GM21576 (cell line): ENCODE data around the gene DEXI.
A peak's percentile ranks its signal among the peaks of the same experiment; 100 is the strongest.
"Not testable (repeated sequence)": the region's sequence is repeated elsewhere in the genome, so short reads cannot be mapped to it uniquely, and the experiment has no call there.

Source experiments
- ATAC-seq: cut with Tn5 transposase; IDR thresholded peaks from one replicate; pipeline ENCODE4 v1.9.1; 2021; ENCODE audit warnings: mild to moderate bottlenecking, moderate library complexity; ENCODE audit not compliant: unreplicated experiment

DEXI gene

DNA sequence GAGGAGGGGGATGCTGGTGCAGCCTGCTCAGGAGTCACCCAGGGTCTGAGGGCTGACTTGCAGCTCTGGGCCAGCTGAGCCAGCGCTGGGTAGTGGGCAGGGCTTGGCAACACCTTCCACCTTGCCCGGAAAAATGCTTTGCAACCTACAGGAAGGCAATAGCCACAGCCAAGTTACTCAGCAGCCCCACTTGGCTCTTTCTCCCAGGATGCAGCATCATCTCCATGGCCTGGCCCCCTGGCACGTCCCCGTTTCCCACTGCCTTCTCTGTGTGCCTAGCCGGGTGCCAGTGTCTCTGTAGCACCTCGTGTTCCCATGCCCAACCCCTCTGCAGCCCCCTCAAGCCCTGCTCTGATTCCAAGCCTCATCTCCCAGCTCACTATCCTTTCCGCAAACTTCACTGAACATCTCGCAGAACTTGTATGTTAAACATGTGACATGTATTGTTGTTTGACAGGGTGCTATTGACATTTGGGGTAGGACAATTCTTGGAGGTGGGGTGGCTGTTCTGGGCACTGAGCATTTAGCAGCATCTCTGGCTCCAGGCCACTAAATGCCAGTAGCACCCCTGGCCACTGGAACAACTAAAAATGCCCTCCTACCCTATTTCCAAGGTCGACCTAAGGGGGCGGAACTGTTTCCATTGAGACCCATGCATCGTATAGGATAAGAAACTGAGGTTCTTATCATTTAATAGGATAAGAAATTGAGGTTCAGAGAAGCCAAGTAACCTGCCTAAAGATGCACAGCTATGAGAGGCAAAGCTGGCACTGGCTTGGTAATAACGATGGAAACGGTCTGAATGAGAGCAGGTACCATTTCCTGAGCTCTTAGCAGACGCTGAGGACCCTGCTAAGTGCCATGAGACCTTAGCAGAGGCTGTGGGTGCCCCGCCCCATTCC is 12.2 kb downstream of the DEXI start:
- ATAC-seq, result no peak

DNA sequence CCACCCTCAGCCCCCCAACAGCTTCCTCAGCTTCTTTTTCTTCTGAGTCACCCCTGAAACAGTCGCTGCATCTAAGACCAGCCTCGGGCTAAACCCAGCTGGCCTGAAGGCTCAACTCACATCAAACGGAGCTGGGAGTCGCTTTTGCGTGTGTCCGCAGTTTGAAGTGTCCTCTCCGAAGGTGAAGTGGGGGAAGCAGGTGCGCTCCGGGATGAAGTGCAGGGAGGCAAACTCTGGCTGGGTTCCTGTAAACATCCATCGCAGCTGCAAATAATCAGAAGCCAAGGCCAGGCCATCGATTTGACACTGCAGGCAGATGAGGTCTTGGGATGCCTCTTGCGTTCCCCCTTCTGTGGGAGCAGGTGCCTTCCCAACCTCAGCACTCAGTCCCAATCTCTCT is 13.2 kb downstream of the DEXI start:
- not testable (repeated sequence) for ATAC-seq

DNA sequence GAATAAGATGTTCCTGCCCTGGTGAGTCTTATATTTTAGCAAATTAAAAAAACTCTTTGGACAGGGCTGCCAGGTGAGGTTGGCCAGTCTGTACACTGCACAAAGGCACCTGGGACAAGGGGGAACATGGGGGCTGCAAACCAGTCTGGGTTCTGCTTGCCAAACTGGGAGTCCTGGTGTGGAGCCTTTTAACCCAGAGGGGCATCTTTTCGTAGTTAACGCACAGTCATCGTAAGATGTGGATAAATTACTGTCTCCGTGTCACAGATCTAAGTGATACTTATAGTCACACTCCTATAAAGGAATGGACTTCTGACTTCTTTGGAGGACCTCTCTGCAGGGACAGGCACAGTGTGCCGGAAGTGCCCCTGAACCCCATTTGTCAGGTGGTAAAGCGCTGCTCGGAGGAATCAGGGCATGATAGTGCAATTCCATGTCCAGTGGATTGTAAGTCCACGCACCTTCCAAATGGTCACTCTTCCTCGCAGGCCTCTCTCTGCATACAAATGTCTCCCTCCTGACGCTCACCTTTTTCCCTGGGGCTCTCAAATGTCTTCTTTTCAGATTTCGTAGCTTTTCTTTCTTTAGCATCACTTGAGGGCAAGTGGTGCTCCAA is 14.7 kb downstream of the DEXI start:
- ATAC-seq, result no peak

GRCh38 chr16:10926867-10927266 is 15.4 kb downstream of the DEXI start:
- ATAC-seq, result no peak

DNA sequence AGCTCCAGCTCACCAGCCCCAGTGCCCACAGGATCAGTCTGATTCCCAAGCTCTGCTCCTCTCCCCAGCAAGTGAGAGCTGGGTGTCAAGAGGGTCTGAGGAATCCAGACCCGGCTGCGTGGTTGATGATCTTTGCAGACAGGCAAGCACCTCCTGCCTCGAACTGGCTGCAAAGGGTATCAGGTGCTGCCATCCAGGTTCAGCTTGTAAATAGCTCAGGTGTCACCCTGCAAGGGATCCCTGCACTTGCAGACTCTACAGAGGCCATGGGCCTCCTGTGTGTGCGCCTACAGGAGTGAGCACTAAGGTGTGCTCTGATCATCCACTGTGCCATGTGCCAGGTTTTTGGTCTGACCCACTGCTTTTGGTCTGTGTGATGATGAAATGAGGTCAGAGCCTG is 16.2 kb downstream of the DEXI start:
- ATAC-seq, result no peak

GRCh38 chr16:10925285-10925684 is 17.0 kb downstream of the DEXI start:
- ATAC-seq, result not testable (repeated sequence)

DNA sequence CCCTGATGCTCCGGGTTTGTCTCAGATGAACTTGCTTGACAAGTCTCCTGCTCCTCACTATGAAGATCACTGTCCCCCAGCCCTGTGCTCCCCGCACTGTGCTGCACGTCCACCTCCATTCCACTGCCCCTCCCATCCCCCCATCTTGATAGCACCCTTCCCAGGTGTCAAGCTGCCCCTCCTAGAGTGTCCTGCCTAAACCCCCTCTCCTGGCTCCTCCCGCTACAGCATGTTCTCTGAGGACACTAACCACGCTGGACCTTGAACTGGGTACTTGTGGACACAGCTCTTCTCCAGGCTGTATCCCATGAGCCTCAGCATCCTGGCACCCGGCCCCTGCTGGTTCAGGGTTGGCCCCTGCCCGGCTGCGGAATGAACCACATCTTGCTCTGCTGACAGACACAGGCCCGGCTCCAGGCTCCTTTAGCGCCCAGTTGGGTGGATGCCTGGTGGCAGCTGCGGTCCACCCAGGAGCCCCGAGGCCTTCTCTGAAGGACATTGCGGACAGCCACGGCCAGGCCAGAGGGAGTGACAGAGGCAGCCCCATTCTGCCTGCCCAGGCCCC is 18.5 kb downstream of the DEXI start:
- ATAC-seq, result no peak

DNA sequence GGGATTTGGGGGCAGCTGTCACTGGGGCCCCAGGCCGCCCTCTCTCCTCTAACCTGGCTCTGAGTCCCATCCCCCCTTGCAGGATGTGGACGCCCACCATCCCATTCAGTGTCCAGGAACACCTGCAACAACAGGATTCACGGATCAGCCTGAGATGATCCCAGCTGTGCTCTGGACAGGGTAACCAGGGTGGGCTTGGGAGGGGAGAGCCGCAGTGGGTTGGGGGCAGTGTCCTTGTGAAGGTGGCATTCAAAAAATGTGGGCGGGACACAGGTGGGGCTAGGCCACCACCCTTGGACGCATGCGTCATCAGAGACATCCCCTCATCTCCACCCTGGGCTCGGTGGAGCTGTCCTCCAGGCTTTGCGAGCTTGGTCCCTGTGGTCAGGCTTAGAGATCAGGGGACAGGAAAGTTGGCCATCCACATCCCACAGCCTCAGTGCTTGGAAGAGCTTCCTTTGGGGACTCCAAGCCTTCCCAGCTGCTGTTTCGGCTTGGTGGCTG is 19.1 kb downstream of the DEXI start:
- ATAC-seq, result no peak

DNA sequence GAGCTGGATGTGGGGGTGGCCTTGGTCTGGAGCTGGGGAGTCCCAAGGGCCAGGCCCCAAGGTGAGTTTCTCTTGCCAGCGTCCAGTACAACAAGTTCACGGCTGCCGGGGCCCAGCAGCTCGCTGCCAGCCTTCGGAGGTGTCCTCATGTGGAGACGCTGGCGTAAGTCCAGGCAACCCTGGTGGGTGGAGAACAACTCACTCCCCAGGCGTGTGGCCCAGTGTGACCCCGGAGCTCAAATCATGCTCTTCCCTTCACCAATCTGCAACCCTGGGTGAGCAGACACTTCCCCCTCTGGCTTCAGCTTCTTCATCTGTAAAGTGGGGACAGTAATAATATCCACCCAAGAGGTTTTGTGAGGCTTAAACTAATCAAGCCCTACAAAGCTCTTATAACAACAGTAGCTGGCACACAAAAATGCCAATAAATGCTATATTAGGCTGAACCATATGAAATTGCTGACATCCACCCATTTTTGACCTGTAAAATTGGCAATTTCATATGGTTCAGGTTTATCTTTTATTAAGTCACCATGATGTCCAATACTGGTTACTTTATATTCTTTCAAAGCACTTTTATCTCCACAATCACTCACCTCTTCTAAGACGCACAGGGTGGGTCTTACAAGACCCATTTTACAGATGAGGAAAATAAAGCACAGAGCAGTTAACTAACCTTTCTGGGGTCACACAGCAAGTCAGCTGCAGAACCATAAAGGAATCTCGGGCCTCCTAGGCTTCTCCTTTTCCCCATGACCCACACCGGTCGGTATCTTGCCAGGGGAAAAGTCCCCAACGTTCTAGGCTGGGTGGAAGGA is 19.7 kb downstream of the DEXI start:
- ATAC-seq, result no peak

- ATAC-seq, result no peak
Observed at GRCh38 chr16:10921536-10922327, 20.5 kb downstream of the DEXI start.

DNA sequence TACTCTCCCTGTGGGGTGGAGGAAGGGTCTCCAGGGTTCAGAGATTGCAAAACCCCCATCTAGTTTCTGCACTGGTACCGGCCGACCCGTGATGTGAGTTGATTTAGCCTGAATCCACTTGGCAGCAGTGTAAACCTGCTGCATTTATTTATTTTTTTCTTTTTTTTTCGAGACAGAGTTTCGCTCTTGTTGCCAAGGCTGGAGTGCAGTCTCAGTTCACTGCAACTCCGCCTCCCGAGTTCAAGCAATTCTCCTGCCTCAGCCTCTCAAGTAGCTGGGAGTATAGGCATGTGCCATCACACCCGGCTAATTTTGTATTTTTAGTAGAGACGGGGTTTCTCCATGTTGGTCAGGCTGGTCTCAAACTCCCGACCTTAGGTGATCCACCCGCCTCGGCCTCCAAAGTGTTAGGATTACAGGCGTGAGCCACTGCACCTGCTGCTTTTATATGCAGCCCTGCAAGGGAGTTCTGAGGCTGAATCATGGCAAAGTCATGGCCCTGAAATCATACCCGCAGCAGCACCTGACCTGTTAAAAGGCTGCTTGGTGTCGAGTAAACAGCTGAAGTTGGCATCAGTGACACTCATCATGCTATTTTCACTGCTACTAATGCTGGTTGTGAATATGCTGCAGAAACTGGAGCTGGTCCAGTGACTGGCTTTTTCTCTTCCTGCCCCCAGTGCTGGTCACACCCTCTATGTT is 21.4 kb downstream of the DEXI start:
- no peak for ATAC-seq

DNA sequence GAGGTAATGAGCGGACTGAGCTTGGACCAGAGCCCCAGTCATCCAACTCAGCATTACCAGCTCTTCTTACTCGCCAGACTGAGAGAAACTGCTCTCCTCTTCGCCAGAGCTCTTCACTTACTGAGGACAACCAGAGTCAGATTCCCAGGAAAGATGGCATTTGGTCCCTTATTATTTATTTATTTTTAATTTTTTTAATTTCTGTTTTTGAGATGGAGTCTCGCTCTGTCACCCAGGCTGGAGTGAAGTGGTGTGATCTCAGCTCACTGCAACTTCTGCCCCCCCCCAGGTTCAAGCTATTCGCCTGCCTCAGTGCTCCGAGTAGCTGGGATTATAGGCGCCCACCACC is 23.3 kb downstream of the DEXI start:
- ATAC-seq, result no peak

DNA sequence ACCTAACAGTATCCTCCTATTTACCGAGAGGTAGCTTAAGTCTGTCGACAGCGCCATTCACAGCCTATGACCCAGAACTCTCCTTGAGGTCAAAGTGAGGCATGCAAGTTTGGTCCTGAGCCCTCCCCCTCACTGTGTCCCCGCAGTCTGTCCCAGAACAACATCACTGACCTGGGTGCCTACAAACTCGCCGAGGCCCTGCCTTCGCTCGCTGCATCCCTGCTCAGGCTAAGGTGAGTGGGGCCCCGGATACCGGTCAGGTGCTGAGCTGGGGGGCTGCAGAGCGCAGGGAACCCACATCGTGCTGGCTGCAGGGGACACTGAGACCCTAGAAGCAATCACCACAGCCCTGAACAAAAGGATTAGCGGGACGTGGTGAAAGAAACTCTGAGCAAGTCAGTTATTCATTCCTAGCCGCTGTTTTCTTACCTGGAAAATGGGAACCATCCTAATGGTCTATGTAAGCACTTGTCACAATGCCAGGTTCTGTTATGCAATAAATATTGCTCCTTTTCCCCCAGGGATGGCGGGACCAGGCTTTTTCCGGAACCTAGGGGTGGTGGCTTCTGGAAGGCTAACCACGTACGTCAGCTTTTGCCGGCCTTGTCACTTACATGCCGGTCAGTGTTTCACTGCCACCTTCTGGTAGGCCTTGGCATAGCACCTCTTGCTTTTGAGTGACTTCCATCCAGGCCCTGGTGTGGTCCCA is 23.8 kb downstream of the DEXI start:
- ATAC-seq, result peak; percentile 77

DNA sequence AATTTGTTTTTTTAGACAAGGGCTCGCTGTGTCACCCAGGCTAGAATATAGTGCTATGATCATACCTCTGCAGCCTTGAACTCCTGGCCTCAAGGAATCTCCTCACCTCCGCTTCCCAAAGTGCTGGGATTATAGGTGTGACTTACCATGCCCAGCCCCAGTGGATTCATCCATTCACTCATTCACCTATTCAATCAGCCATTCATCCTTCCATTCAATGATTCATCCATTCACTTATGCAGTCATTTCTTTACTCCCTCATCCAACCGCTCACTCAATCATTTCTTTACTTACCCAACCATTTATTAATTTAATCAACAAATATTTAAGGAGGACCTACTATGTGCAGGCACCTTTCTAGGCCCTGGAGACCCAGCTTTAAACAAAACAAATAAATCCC is 25.7 kb downstream of the DEXI start:
- no peak for ATAC-seq

- ATAC-seq, result no peak
Observed at GRCh38 chr16:10911267-10911666, 31.0 kb downstream of the DEXI start.

DNA sequence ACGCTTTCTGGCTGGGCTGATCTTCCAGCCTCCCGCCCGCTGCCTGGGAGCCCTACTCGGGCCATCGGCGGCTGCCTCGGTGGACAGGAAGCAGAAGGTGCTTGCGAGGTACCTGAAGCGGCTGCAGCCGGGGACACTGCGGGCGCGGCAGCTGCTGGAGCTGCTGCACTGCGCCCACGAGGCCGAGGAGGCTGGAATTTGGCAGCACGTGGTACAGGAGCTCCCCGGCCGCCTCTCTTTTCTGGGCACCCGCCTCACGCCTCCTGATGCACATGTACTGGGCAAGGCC is 34.6 kb downstream of the DEXI start:
- no peak for ATAC-seq

GRCh38 chr16:10906914-10907756 is 35.1 kb downstream of the DEXI start:
- ATAC-seq, result no peak

DNA sequence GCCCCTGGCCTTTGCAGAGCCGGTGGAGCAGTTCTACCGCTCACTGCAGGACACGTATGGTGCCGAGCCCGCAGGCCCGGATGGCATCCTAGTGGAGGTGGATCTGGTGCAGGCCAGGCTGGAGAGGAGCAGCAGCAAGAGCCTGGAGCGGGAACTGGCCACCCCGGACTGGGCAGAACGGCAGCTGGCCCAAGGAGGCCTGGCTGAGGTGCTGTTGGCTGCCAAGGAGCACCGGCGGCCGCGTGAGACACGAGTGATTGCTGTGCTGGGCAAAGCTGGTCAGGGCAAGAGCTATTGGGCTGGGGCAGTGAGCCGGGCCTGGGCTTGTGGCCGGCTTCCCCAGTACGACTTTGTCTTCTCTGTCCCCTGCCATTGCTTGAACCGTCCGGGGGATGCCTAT is 35.8 kb downstream of the DEXI start:
- no peak for ATAC-seq
